NOMO-1 treated with DMSO at 0.1 percent for 48 hours (cell line): ENCODE measurements around the gene CALHM1.

Experiments
- DNase-seq: peaks from one replicate; lab custom pipeline; 2025; ENCODE audit not compliant: unreplicated experiment; lab: John Stamatoyannopoulos, UW

CALHM1 gene

GRCh38 chr10:103456074-103456660 is 2.5 kb downstream of the CALHM1 start:
- no peak for DNase-seq

GRCh38 chr10:103455235-103455634 is 3.5 kb downstream of the CALHM1 start:
- DNase-seq: no peak

DNA sequence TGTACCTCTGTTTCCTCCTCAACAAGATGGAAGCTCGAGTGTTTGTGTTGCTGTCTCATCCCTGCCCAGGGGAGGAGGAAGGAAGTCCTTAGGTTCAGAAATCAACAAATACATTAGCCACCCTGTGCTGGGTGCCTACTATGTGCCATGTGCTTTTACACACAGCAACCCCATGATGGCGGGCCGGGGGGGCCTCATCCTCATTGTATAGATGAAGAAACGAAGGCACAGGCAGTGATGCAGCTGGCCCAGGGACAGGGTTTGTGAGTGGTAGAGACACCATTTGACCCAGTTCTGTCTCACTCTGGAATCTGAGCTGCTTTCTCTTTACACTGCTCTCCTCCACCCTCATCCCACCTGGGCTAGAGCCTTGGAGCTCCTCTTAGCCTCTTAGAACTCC is 4.7 kb downstream of the CALHM1 start:
- no peak for DNase-seq

DNA sequence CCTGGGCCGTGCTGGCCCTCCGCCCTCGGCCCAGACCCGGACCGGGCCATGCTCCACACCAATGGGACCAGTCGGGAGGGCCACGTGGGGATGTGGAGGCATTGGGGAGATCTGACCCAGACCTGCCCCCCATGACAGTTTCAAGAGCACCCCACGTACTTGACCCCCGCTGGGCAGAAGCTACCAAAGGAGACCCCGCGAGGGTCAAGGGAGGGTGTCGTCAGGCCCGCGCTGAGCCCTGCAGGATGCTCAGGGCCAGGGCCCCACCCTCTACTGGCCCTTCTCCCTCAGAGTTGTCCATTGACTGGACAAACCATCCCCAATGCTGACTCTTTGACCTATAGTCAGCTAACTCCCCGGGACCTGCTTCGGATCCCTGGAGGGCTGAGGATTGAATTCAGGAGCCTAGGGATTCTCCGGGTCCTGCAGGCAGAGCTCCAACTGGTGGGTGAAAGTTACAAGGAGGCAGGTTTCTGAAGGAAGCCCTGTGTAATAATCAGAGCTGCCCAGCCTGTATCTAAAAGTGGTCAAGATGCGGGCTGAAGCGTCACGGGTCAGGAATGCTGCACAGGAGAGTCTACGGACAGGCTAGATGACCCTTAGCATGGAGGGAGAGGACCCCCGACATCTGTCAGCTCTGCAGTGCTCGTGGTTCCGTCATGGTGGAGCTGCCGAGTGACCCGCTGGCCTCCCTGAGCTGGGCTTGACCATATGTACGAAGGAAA is 6.0 kb downstream of the CALHM1 start:
- DNase-seq: no peak

GRCh38 chr10:103451831-103452505 is 6.7 kb downstream of the CALHM1 start, which contains the start of gene CALHM2:
Gene CALHM2 (minus strand): TSS chr10:103452370. CDS start chr10:103449941, 2,429 bp downstream.
- peak; percentile 68 for DNase-seq

GRCh38 chr10:103451091-103451813 is 7.4 kb downstream of the CALHM1 start:
- DNase-seq: peak; percentile 5

DNA sequence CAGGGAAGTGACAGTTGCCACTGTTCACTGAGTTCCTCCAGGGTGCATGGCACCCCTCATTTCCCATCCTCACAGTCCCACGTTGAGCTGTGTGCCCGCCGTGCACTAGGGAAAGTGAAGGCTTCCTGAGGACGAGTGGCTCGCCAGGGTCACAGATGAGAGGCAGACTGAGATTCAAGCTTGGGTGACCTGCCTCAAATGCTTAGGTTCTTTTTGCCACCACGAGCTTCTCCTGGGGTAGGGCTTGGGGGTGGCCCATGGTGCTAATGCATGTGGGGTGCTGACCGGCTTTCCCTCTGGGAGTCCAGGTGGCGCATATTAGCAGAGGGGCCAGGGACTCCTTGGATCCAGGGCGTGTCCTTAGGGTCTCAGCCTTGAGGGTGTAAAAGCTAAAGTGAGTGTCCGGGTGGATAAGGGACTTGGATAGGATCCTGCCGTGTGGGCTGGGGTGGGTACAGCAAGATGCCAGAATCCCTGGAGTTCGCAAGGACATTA is 8.5 kb downstream of the CALHM1 start:
- DNase-seq: no peak

DNA sequence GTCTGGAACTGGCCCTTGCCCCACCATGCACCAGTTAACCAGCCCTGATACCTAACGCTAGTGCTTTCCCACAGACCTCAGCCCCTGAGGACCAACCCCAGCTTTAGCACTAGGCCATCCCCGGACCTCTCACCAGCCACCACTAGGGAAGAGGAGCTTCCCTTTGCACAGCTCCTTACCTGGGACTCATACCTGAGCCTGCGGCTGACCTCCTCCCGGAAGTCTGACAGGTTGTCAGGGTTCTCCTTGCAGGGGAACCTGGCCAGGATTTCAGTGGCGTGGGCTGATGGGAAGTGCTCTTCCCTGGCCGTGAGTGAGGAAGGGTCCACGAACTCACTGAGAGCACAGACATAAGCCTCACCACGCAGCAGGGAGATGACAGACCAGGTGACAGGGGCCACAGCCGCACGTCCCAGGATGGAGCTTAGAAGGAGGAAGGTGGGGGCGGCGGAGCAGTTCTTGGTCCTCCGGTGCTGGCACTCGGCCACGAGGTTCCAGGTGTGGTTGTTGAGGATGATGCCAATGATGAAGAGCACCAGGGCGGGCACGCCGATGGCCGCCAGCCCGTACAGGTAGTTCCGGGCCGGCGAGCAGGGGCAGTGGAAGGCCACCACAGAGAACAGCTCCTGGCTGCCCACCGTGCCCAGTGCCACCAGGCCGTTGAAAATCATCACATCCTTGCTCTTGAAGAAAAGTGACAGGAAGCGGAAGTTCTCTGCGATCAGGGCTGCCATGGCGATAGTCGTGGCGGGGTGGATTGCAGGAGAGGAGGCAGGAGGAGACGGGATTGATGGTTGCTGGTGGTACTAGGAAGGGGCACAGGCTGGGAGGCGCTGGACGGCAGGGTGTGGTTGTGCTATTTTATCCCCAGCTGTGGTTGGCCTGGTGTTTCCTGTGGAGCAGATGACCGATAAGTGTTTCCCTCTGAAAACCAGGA is 9.2 kb downstream of the CALHM1 start:
- DNase-seq: no peak

DNA sequence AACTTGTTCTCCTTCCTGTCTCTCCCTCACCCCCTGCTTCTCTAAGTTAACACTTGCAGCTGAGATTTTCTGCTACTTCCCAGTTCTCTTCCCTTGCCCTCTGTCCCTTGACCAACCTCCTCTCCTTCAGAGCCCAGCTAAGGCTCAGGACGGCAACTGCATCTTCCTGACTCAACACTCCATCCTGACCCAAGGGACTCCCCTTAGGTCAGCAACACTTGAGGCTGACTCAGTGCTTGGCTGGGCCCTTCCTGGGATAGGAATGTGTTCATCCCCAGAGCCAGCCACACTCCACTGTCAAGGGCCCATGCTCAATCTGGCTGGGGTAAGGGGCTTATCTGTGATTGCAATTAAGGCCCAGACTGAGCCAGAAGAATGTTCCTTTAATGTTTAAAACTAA is 10.0 kb downstream of the CALHM1 start:
- no peak for DNase-seq

DNA sequence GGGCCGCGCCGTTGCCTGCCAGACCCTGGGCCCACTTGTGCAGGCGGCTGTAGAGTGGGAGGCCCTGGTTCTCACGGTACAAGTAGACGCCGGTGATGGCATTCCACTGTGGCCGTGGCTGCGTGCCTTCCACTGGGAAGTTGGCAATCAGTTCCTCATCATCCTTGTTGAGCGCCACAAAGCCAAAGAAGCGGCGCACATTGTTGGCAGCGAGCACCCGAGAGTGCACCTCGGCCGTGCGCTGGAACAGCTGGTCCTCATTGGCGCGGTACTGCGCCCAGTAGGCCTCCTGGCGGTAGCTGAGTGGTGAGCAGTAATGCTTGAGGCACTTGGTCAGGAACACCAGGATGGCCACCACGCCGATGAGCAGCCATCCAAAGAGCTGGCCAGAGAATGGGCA is 11.5 kb downstream of the CALHM1 start:
- DNase-seq: no peak

GRCh38 chr10:103445767-103446567 is 12.7 kb downstream of the CALHM1 start:
- DNase-seq: no peak

DNA sequence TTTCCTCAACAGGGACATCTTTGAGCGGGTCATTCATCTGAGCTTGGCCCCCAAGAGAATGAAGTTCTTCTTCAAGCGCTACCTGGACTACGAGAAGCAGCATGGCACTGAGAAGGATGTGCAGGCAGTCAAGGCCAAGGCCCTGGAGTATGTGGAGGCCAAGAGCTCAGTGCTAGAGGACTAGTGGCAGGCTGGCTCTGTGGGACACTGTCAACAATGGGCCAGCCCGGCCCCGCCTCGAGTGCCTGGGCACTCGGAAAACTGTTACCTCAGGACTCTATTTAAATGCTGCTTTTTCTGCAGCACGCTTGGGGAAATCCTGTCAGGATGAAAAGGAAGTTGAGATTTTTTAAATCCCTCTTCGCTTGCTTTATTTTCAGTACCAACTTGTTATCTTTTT is 13.3 kb downstream of the CALHM1 start:
- no peak for DNase-seq

GRCh38 chr10:103444478-103444877 is 14.2 kb downstream of the CALHM1 start:
- DNase-seq: no peak

- no peak for DNase-seq
Observed at GRCh38 chr10:103443475-103444185, 15.1 kb downstream of the CALHM1 start.

- DNase-seq: no peak
Observed at GRCh38 chr10:103442031-103442461, 16.7 kb downstream of the CALHM1 start.

DNA sequence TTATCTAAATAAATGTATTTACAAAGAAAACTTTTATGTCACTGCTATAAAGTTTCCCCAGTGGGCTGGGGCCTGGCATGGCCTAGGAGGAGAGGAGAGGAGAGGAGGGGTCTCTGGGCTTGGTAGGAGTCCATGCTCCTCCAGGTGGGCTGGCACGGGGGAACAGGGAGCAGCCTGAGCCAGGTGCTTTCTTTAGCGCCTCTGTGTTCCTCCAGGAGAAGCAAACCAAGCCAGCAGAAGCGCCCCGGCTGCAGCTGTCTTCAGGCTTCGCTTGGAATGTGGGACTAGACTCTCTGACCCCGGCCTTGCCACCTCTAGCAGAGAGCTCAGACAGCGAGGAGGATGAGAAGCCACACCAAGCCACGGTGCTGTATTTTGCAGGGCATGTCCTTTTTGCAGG is 17.1 kb downstream of the CALHM1 start:
- no peak for DNase-seq

DNA sequence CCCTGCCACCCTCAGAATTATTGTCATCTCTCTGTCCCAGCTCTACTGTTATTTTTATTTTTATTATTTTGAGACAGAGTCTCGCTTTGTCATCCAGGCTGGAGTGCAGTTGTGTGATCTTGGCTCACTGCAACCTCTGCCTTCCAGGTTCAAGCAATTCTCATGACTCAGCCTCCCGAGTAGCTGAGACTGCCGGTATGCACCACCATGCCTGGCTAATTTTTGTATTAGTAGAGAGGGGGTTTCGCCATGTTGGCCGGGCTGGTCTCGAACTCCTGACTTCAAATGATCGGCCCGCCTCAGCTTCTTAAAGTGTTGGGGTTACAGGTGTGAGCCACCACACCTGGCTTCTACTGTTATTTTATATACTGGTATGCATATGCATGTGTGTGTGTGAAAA is 17.5 kb downstream of the CALHM1 start:
- DNase-seq: no peak

- no peak for DNase-seq
Observed at GRCh38 chr10:103440416-103440815, 18.3 kb downstream of the CALHM1 start.

GRCh38 chr10:103439776-103440175 is 18.9 kb downstream of the CALHM1 start:
- DNase-seq: no peak
